ENCODE data around the gene INCENP.

- TF ChIP-seq POLR2AphosphoS5 (IDR thresholded peaks at IDR 0.05; ENCODE audit: low read depth, low read length) (no peak), REST (IDR thresholded peaks at IDR 0.05; ENCODE audit: insufficient read depth in 1 of 2, low read depth in 2 of 2, low read length in 2 of 2) (no peak), SIN3A (IDR thresholded peaks at IDR 0.05; ENCODE audit: borderline replicate concordance, insufficient read depth, low read length) (no peak), TAF1 (IDR thresholded peaks at IDR 0.05; ENCODE audit: borderline replicate concordance, insufficient read depth, low read length) (no peak), FOXP2 (optimal IDR thresholded peaks at IDR 0.05; ENCODE audit: borderline replicate concordance, extremely low read depth, extremely low read length, insufficient read depth) (no peak)
These were observed 5.0 kb downstream of the INCENP start for GRCh38 chr11:62128835-62129234.

Data from PFSK-1 (cell line).